Stimulated activated CD8-positive, alpha-beta memory T cell treated with anti-CD3 and anti-CD28 coated beads, Interleukin-4, amount 100 ng/mL, for 1 hour (primary cell): ENCODE data around the gene PDE4D.

Experiments
- DNase-seq, 2 donors: peaks; one replicate each; pipeline ENCODE4 v3.0.0-alpha.2; 2020; ENCODE audit warnings: low read depth in 2 of 2, low spot score in 1 of 2

The PDE4D gene

DNA sequence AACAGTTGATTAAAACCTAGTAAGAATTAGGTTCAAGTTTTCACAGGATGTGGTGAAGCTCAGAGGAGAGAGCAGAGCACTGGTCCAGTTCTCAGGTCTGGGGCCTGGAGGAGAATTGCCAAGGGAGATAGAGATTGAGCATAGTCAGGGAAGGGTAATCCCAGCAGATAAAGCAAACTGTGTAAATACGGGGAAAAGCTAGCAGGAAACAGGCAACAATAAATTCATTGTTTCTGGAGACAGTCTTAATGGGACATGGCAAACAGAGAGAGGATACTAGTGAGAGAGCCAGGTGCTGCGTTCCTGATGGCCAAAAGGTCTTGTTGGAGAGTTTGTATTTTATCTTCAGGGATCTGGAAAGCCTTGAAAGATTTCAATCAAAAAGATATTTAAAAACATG, 333.0 kb downstream of the PDE4D start:
- no peak for DNase-seq

DNA sequence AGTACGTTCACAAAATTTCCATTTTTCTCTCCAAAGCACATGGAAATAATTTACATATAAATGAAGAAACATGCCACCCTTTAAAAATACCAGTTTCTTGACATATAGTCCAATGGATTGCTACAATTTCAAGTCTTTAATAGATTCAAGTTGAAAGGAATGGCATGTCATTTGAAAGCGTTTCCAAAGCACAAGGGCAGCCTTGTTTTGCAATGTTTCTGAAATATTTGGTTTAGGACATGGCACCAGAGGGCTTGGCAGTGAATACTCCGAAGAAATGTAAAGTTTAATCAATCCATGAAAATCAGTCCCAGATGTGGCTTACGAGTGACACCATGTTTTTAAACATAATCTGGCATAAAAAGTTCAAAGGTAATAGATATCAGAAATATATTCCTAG, 333.7 kb downstream of the PDE4D start:
- DNase-seq: no peak

DNA sequence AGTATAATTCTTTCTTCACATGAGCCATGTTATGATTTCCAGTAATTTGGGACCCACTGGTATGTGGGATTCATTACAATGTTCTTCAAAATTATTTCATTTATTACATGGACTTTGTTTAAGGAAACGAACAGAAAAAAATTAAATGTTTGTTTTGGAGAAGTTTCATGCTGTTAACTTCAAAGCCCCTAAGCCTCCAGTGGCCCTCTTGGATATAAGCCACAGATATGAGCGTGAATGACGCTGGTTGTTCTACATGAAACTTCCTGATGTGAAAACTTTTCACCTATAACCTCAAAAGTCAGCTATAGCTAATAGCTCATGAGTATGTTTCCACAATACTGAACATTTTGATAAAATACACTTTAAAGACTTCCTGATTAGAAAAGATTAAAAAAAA, 334.2 kb downstream of the PDE4D start:
- DNase-seq: no peak

DNA sequence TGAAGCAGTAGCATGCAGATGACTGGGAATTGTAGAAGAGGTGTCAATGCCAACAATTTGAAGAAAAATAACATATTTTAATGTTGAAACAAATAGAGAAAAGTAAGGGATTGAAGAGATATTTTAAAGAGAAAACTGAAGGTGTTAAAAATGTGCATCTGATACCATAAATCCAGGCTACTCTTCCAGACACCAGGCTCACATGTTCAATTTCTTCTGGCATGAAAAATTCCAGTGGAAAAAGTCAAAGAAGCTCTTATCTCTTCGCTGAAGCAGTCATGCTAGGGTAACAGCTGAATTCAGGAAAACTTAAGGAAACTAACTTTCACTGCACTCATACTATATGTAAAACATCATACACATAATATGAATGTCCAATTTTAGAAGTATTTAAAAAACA, 335.0 kb downstream of the PDE4D start:
- no peak for DNase-seq

DNA sequence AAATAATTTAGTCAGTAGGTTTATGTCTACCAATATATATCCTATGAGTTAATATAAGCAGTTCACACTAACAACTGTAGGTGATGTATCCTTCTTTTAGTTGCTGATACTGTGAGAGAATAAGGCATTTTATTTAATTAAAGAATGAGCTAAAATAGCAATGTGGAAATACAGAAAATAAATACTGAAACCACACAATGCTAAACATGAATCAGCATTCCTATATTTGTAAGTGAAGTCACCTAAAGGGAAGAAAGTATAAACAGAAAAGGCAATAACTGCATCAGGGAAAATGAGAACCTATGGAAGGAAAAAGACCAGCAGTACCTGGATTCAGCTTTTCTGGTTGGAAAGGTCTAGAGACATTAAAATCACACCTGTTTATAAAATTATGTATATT, 336.0 kb downstream of the PDE4D start:
- no peak for DNase-seq

DNA sequence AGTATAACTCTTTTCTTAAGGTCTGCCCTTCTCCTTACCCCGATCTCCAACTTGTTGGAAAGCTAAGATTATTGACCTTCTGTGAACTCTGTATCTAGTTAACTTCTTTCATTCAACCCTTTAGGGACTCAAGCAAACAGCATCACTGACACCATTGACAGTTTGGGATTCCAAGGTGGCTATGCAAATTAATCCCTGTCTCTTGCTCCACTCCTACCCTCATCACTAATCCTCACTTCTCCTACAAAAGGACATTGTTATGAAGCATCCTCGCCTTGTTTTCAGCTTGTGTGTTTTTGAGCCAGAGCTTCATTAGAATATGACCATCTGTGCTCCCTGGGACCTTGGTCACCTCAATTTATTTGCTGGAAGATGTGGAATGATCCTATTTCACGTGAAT, 337.9 kb downstream of the PDE4D start:
- DNase-seq: no peak

DNA sequence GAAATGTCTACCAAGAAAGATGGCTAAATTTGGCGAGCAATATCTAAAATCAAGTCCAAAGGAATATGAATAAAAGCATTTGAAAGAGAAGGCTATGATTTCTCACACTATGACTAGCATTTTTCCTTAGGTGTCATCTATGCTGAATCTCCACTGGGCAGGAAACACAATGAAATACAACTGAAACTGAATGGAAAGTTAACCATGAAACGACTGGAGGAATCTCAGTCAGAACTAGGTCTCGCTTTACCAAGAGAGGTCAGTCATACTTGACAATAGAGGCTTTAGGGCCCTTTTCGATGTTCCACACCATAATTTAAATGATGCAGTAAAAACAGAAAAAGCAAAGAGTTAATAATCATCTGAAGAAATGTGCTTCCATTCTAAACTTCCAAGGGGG, 339.0 kb downstream of the PDE4D start:
- DNase-seq: no peak

DNA sequence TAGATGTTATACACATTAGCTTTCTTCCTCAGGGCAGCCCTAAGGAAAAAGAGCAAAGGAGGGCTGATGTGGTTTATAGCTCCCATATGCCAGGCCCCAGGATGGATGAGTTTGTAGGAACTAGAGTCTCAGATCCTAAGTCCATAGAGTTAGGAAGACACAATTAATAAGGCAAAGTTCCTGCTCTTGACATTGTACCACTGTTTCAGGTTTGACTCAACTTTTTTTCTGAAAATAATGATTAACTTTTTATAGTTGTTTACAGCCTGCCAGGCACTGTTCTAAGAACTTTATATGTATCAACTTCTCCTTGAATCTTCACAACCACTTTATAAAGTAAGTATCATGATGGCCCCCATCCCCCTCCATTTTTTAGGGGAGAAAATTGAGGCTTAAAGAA, 339.5 kb downstream of the PDE4D start:
- no peak for DNase-seq

DNA sequence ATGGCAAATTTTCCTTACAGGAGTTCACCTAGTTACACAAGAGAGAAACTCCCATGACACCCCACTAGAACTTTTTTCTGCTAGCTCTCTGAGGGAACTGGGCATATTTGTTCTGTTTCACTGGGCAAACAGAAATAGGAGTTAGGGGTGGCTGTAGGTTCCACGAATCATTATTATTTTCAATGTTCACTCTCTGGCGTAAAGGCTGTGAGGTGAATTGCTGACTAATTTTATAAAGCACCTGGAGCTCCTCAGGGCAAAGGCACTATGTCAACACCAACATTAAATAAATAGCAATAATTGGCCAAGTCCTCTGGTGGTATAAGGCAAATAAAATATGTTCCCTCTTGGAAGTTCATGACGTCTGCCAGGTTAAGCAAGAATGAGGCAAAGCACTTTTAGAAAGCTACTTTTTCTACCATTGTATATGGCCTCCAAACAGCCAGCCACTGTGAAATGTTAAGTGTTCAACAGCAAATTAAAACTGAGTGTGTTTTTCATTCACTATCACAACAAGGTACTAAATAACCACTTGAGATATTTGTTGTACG, 344.6 kb downstream of the PDE4D start:
- no peak for DNase-seq

DNA sequence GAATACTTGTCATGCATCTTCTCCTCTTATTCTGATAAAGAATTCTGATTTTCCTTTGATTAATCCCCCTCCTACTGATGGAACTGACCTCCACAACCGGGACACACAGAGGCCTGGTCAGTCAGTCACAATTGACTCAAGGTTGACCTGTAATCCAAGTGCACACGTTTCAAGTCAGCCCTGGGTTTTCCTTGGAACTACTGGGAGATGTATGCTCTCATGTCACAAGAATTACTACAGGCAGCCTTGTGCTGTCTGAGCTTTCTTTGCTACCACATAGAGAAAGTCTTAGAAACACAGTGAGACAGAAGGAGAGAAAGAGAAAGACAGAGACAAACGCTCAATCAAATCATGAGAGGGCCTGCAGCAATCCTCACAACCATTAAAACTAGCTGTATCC, 345.8 kb downstream of the PDE4D start:
- no peak for DNase-seq

DNA sequence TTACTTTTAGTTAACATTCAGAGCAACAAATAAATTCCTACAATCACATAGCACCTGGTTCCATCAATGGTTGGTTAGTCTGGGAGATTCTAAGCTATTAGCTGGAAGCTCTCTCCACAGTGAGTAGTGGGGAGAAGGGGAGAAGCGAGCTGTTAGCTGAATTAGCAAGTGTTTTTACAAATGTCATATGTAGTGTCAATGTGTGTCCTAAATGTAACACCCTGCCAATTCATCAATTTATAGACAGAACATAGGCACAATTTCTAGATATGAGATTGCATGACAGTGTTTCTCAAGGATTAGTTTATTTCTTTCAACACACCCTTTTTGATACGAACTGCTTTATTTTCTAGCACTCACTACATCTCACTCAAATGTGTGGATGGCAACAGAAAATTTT, 349.0 kb downstream of the PDE4D start:
- no peak for DNase-seq

DNA sequence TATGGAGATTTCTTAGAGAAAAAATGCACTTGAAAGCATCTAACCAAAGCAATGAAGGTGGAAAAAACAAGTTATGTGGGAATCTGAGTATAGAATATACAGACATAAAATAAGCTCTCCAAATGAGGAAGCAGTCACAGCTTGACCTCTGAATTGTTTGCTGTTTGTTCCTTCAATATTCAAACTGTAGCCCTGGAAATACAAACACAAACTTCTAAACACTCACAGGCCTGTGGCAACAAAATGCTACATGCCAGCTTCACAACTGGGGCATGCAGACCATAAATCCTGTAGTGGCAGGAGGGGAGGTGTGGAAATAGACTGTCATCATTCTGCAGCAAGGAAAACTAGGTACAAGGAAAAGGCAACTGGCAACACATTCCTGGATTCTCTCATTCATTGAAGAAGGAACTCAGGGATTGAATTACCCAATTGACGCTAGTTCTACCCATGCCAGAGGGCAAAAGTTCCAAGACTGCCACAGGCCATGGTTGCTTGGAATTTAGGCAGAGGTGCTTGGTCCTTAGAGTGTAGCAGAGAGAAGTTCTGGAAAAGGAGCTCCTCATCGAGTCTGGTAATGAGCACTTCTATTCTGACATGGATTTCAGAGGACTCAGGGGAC, 349.6 kb downstream of the PDE4D start:
- no peak for DNase-seq

DNA sequence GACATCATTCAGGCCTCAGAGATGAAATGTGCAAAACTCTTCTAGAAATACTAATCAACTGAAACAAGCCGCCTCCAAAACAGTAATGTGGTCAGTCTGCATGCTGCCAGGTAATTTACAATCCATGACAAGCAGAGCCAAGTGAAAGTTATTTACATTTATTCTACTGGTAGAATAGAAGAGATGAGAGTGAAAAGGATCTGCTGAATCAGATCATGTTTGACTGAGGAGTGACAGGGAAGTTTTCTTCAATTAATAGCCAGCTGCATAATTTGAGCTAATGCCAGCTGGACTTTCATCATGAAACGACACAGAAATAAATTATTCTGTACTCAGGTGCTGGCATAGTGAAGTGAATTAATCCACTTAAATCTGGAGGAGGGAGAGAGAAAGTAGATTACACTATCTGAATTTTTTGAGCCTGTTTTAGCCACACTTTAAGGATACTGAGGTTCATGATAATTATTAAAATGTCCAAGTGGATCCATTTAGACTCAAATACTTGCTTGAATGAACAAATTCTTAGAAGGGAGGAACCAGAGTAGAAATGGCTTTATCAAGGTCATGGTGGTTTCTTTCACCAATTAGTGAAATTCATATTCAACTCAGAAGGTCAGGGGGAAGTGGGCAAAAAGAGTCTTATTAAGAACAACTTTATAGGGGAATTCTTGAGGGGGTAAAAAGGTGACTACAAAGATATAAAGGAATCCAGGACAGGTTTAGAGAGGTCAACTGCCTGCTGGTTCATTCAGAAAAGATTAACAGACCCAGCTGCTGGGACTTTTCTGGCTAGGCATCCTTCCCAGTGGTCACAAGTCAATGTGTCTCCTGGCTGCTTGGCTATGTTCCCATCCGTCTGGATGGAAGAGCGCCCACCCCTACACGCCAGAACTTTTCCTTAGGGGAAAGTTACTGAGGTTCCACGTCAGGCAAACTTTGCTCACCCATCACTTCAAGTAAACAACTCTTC, 350.4 kb downstream of the PDE4D start:
- no peak for DNase-seq

DNA sequence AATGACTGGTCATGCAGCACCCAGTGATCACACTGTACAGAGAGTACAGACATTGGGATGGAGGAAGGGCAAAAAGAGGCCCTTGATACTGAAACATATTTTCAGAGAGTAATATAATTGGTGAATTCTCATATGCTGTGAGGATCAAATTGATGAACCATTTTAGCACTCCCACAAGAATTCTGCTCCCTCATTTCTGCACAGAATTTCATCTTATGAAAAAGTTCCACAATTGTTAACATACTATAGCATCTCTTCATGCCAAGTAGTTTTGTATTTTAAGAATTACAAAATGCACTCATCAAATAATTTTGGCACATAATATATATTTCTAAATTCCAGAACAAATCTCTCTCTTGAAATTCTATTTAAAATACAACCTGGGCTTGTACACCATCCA, 351.2 kb downstream of the PDE4D start:
- DNase-seq: no peak

DNA sequence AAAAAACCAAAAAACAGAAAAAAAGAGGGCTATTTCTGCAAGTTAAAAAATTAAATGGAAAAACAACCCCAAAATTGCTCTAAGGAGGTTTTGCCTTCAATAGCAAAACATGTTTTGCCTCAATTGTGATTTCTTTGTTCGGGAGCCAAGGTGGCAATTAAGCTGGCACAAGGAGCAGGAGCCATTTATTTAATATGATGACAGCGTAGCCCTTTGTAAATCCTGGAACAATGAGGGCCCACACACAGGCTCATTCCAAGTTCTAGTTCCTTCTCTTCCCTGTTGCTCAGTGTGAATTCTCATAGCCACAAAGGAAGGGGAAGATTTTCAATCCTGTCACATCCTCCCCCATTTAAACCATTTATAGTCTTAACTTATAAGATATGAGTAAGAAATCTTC, 353.2 kb downstream of the PDE4D start:
- no peak for DNase-seq

DNA sequence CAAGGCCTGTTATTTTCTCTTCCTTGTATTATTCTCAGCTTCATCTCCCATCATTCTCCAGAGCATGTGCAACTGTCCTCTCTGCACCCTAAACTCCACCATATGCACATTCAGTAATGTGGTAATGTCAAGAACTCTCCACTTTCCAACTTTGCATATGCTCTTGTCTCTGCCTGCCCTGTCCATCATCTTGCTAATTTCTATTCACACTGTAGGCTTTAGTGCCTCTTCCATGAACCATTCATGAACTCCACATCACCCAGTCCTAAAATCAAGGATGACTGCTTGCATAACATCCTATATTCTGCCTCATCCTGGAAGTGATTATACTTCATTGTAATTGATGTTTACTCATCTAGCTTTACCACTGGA, 354.8 kb downstream of the PDE4D start:
- DNase-seq: no peak

DNA sequence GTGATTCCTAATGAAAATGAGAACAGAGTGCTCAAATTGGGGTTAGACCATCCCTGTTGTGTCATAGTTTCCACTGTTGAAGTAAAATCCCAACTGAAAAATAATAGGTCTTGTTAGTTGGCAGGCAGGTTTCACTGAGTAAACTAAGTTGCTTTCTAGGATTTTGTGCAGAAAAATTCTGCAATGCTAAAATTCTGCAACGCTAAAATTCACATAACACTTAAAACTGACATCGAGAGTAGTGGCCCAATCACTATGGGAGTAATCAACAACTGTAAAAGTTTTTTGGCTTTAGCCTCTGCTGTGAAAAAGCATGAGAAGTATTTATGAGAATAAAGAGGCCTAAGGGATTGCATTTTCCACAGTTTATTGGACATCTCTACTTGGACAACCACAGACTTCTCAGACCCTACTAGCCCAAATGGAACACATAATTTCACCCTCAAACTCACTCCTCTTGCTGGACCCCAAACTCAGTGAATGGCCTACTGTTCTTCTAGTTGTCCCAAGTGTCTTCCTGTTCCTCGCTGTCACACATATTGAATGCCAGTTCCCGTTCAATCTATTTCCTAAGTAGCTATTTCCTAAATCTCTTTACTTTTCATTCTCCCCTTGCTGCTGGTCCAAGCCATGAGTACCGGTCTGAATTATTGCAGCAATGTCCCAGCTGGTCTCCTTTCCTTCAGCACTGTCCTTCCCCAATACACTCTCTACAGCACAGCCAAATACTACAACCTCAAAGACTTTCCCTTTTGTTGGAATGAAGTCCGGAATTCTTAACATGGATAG, 355.4 kb downstream of the PDE4D start:
- DNase-seq: no peak

DNA sequence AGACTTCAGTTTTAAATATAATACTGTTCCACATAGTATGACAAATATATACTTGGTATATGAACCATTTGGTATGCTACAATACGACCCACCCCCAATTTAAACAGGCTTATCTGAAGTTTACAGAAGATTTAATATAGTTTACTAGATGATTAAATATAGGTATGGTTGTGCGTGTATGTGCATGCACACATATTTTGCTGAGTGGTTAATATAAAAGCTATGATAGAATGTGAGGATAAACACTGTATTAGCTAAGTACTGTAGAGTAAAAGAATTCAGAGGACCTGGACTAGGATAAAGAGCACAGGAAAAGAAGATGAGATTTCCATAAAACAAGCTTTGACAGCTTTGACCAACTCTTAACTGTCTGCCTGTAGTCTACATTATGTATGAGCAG, 356.7 kb downstream of the PDE4D start:
- DNase-seq: no peak

DNA sequence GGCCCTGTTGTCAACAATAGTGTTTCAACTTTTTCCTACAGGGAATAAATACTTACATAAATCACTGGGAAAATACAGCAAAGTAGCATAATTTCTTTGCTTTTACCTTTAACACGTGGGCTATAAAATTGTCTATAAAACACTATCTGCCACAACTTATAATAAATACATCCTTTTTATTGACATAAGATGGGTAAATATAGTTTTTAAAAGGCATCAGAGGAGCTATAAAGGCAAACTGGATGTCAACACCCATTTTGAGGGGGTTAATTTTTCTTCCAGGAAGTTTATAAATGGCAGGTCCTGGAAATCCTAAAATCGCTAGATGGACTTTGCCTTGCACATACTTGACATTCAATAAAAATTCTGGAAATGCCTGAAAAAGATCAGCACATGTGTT, 358.0 kb downstream of the PDE4D start:
- no peak for DNase-seq

DNA sequence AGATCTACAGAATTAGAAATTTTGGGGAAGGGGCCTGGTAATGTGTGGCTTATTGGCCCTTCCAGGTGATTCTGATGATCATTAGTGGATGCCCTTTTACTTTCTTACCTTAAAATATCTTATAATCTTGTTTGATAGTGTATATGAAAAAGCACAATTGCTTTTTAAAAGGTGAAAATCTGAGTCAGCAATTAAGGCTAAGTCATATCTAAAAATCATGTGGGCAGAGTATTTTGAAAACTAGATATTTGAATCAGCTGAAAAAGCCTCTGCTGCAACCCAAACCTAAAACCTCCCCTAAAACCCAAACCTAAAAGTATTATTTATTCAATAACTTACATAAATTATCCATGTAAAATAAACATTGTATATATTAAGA, 359.8 kb downstream of the PDE4D start:
- DNase-seq: no peak

DNA sequence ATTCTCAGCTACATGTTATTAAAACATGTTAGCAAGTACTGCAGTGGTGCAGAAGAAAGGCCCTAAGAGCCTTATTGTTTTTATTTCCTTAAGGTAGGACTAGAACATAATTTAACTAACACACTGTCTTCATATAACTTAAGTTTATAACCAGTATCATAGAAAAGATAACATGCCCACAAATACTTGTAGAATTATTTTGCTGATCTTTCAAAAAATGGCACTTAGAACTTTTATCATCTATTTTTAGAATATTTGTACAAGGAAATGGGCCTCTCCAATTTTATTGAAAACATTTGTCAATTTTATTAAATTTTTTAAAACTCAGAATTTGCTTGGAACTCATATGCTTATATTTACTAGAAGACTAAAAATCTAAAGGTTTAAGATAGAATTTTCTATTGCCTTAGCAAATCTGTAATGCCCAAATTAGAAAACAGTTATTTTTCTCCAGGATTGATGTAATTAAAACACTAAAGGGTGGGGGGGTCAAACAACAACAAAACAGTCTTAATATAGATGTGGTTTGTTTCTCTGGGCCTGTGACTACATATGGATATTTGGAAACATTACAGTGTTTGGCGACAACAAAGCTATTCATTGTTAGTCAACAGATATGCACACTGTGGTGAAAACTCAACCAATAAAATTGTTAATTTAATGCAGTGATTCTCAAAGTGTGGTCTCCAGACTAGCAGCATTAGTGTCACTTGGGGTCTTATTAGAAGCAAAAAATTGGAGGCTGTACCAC, 360.4 kb downstream of the PDE4D start:
- DNase-seq: no peak
